K562 (cell line): ENCODE measurements around the gene MAD2L1BP.

Experiments
- MCM5 ChIP-seq: fragments of 450-650 bp; IDR thresholded peaks from 2 replicates; pipeline ENCODE4 v1.6.1; 2016; ENCODE audit warnings: low read depth
- MEF2A ChIP-seq: IDR thresholded peaks from 2 replicates; pipeline ENCODE4 v1.6.1; 2011; ENCODE audit warnings: low read depth, mild to moderate bottlenecking, low read length, moderate library complexity; ENCODE audit not compliant: control insufficient read depth
- POLR2A ChIP-seq: fragments of 450-650 bp; conservative IDR thresholded peaks from 2 replicates; pipeline ENCODE4 v1.6.1; 2016
- ZEB2 ChIP-seq: fragments of 450-650 bp; IDR thresholded peaks from 2 replicates; pipeline ENCODE4 v1.6.1; 2016
- TF ChIP-seq, protein P1 (sequence below): fragments of 200-400 bp; formaldehyde crosslinking; IDR thresholded peaks from 2 replicates; pipeline ENCODE4 v1.6.1; 2017; ENCODE audit warnings: mild to moderate bottlenecking, low read depth, low read length, moderate library complexity
- TF ChIP-seq, protein P2 (sequence below): sonication (generic); formaldehyde crosslinking; IDR thresholded peaks from 2 replicates; pipeline ENCODE4 v1.8.1; 2022; ENCODE audit warnings: missing genetic modification reagents
- TF ChIP-seq, protein P3 (sequence below), 3 experiments: IDR thresholded peaks in 2 of 3; conservative IDR thresholded peaks in 1 of 3; 2 replicates each; pipeline ENCODE4 v1.5.1; 2011 to 2012; ENCODE audit warnings: low read length in 3 of 3, mild to moderate bottlenecking in 3 of 3, control low read depth in 2 of 3, improper control_type of control experiment in 1 of 3, inconsistent platforms in 1 of 3, low read depth in 1 of 3, mixed read lengths in 1 of 3, moderate library complexity in 1 of 3; ENCODE audit not compliant: insufficient read depth in 2 of 3
- TF ChIP-seq, protein P4 (sequence below): sonication (generic); formaldehyde crosslinking; IDR thresholded peaks from 2 replicates; pipeline ENCODE4 v1.8.1; 2023; ENCODE audit warnings: mild to moderate bottlenecking, missing genetic modification reagents, moderate library complexity

DNA sequence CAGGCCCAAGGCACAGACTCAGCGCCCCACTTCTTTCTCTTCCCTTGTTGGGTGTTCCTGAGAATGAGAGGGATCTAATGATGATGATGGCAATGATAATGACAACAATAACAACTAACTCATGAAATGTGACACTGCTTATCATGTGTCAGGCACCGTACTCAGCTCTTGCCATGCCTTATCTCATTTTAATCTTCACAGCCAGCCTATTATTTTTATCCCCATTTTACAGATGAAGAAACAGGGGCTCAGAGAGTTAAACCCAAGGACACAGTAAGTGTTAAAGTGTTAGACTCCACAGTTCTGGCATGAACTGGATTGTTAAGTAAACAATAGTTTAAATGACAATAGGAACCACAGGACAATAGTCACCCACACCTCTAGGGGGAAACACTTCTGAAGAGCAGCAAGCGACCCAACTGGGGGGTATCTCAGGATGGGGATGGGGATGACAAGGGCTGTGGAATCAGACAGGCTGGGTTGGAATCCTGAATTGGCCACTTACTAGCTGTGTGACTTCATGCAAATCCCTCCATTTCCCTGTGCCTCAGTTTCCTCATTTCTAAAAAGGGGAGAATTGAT is 21.7 kb downstream of the MAD2L1BP start:
- TF ChIP-seq, protein P1, sequence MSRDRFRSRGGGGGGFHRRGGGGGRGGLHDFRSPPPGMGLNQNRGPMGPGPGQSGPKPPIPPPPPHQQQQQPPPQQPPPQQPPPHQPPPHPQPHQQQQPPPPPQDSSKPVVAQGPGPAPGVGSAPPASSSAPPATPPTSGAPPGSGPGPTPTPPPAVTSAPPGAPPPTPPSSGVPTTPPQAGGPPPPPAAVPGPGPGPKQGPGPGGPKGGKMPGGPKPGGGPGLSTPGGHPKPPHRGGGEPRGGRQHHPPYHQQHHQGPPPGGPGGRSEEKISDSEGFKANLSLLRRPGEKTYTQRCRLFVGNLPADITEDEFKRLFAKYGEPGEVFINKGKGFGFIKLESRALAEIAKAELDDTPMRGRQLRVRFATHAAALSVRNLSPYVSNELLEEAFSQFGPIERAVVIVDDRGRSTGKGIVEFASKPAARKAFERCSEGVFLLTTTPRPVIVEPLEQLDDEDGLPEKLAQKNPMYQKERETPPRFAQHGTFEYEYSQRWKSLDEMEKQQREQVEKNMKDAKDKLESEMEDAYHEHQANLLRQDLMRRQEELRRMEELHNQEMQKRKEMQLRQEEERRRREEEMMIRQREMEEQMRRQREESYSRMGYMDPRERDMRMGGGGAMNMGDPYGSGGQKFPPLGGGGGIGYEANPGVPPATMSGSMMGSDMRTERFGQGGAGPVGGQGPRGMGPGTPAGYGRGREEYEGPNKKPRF: no peak
- TF ChIP-seq, protein P2, sequence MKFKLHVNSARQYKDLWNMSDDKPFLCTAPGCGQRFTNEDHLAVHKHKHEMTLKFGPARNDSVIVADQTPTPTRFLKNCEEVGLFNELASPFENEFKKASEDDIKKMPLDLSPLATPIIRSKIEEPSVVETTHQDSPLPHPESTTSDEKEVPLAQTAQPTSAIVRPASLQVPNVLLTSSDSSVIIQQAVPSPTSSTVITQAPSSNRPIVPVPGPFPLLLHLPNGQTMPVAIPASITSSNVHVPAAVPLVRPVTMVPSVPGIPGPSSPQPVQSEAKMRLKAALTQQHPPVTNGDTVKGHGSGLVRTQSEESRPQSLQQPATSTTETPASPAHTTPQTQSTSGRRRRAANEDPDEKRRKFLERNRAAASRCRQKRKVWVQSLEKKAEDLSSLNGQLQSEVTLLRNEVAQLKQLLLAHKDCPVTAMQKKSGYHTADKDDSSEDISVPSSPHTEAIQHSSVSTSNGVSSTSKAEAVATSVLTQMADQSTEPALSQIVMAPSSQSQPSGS: no peak
- TF ChIP-seq, protein P3, sequence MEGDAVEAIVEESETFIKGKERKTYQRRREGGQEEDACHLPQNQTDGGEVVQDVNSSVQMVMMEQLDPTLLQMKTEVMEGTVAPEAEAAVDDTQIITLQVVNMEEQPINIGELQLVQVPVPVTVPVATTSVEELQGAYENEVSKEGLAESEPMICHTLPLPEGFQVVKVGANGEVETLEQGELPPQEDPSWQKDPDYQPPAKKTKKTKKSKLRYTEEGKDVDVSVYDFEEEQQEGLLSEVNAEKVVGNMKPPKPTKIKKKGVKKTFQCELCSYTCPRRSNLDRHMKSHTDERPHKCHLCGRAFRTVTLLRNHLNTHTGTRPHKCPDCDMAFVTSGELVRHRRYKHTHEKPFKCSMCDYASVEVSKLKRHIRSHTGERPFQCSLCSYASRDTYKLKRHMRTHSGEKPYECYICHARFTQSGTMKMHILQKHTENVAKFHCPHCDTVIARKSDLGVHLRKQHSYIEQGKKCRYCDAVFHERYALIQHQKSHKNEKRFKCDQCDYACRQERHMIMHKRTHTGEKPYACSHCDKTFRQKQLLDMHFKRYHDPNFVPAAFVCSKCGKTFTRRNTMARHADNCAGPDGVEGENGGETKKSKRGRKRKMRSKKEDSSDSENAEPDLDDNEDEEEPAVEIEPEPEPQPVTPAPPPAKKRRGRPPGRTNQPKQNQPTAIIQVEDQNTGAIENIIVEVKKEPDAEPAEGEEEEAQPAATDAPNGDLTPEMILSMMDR (IDR thresholded peaks at IDR 0.05 in 2 of 3, conservative IDR thresholded peaks at IDR 0.05 in 1 of 3; ENCODE audit: insufficient read depth in 2 of 3, low read depth in 1 of 3, low read length in 3 of 3): peak in 1 of 3 experiments; percentile 13; a peak in 1 of 6 replicates
- TF ChIP-seq POLR2A (no peak), ZEB2 (no peak), MEF2A (no peak), MCM5 (no peak)
- TF ChIP-seq, protein P4, sequence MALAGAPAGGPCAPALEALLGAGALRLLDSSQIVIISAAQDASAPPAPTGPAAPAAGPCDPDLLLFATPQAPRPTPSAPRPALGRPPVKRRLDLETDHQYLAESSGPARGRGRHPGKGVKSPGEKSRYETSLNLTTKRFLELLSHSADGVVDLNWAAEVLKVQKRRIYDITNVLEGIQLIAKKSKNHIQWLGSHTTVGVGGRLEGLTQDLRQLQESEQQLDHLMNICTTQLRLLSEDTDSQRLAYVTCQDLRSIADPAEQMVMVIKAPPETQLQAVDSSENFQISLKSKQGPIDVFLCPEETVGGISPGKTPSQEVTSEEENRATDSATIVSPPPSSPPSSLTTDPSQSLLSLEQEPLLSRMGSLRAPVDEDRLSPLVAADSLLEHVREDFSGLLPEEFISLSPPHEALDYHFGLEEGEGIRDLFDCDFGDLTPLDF (CRISPR knock-in tag): no peak
